Measurements from ENCODE around the gene PPFIBP2. TPM values are rescaled to one million over a fixed set of nuclear protein-coding genes. Genes with fewer than 3 reads are reported as not detected.

Gene PPFIBP2
- polyA plus RNA-seq, 2 of the 4 experiments (the other 2 are of a cell fraction): 13.4 to 32.5 TPM

- H3K4me3 ChIP-seq: no peak overlapping the region
- TF ChIP-seq NFE2L2 (conservative IDR thresholded peaks at IDR 0.05; ENCODE audit: low read length) (no peak), HMGXB4 (CRISPR knock-in tag; IDR thresholded peaks at IDR 0.05; ENCODE audit: borderline replicate concordance) (no peak), ZC3H11A (IDR thresholded peaks at IDR 0.05) (no peak), ELK1 (IDR thresholded peaks at IDR 0.05; ENCODE audit: low read depth, low read length) (no peak), ZFP36 (IDR thresholded peaks at IDR 0.05; ENCODE audit: borderline replicate concordance, partially characterized antibody) (no peak), RFX5 (IDR thresholded peaks at IDR 0.05) (no peak), ESRRA (IDR thresholded peaks at IDR 0.05; ENCODE audit: borderline replicate concordance, low read length) (no peak), NR3C1 (IDR thresholded peaks at IDR 0.05) (no peak), SMC3 (IDR thresholded peaks at IDR 0.05) (no peak), NPAS2 (CRISPR knock-in tag; IDR thresholded peaks at IDR 0.05; ENCODE audit: borderline replicate concordance) (no peak), KDM5A (IDR thresholded peaks at IDR 0.05) (no peak), MAZ (IDR thresholded peaks at IDR 0.05; ENCODE audit: borderline replicate concordance, low read depth, low read length) (no peak), EHMT2 (IDR thresholded peaks at IDR 0.05; ENCODE audit: low read depth) (no peak), USF2 (IDR thresholded peaks at IDR 0.05) (no peak), HOXB13 (CRISPR knock-in tag; IDR thresholded peaks at IDR 0.05; ENCODE audit: low read depth) (no peak), ZNF302 (CRISPR knock-in tag; IDR thresholded peaks at IDR 0.05) (no peak), RCOR1 (IDR thresholded peaks at IDR 0.05; ENCODE audit: low read depth, low read length) (no peak), CHD4 (IDR thresholded peaks at IDR 0.05; ENCODE audit: borderline replicate concordance) (no peak)
- no peak for ATAC-seq
- WGBS (ENCODE audit: missing lambda C conversion rate): 84% methylated on average over 4 of the region's 4 CpGs
- no peak for DNase-seq (ENCODE audit: low read depth in 1 of 2, low spot score in 1 of 2)
- ChIA-PET CTCF (interaction anchor here (1.5 kb wide), 1 partner anchor 44 kb away, joined by 4 read pairs; no protein-coding TSS in a partner anchor), POLR2A (no interaction called here)
- FAIRE-seq: no peak
- no peaks in the 10 kb centered on the region for H3K9me3 ChIP-seq
- H3K4me1 ChIP-seq: peaks cover 55% of the 10 kb centered on the region
- H3K27ac ChIP-seq: peak overlapping the region; percentile 10 to 27; a peak in 4 of 6 replicates
- H3K4me2 ChIP-seq: peak overlapping the region; percentile 38
Measured at GRCh38 chr11:7613394-7613720, 99.6 kb downstream of the PPFIBP2 start.

- ChIA-PET POLR2A (no interaction called here), CTCF (interaction anchor here (1.7 kb wide), 1 partner anchor 43 kb away, joined by 5 read pairs; no protein-coding TSS in a partner anchor)
- ATAC-seq (no peak), DNase-seq (ENCODE audit: low read depth in 1 of 2, low spot score in 1 of 2) (no peak), FAIRE-seq (no peak)
- Histone ChIP-seq H3K4me2 (no peak overlapping the region), H3K4me1 (peaks cover 42% of the 10 kb centered on the region), H3K9me3 (no peaks in the 10 kb centered on the region), H3K27ac (no peak overlapping the region), H3K4me3 (no peak overlapping the region)
- TF ChIP-seq MAX (IDR thresholded peaks at IDR 0.05) (no peak), NFE2L2 (conservative IDR thresholded peaks at IDR 0.05; ENCODE audit: low read length) (no peak), PBX3 (IDR thresholded peaks at IDR 0.05) (no peak), CHD2 (IDR thresholded peaks at IDR 0.05; ENCODE audit: low read length, partially characterized antibody) (no peak), ZC3H11A (IDR thresholded peaks at IDR 0.05) (no peak), E2F6 (IDR thresholded peaks at IDR 0.05; ENCODE audit: borderline replicate concordance, low read depth) (no peak), ELK1 (IDR thresholded peaks at IDR 0.05; ENCODE audit: low read depth, low read length) (no peak), MAFK (IDR thresholded peaks at IDR 0.05; ENCODE audit: partially characterized antibody) (no peak), REST (IDR thresholded peaks at IDR 0.05) (no peak), ZFP36 (IDR thresholded peaks at IDR 0.05; ENCODE audit: borderline replicate concordance, partially characterized antibody) (no peak), GATA3 (IDR thresholded peaks at IDR 0.05; ENCODE audit: borderline replicate concordance) (no peak), BHLHE40 (IDR thresholded peaks at IDR 0.05; ENCODE audit: low read depth, low read length) (no peak), ESRRA (IDR thresholded peaks at IDR 0.05; ENCODE audit: borderline replicate concordance, low read length) (no peak)
Measured at GRCh38 chr11:7614656-7615055, 100.9 kb downstream of the PPFIBP2 start.

Measured in A549 (cell line).